IMR-90 (cell line): ENCODE measurements around the gene HYAL3.

ENCODE experiments used
- CEBPB ChIP-seq: IDR thresholded peaks from 2 replicates; pipeline ENCODE4 v1.6.1; 2012; ENCODE audit warnings: low read depth, low read length, improper control_type of control experiment
- ELK1 ChIP-seq: fragments of 150-350 bp; IDR thresholded peaks from 2 replicates; pipeline ENCODE4 v1.6.1; 2016; ENCODE audit warnings: low read depth, mild to moderate bottlenecking, low read length, moderate library complexity, borderline replicate concordance
- MAFK ChIP-seq: IDR thresholded peaks from 2 replicates; pipeline ENCODE4 v1.6.1; 2012; ENCODE audit warnings: low read depth, low read length, improper control_type of control experiment
- MXI1 ChIP-seq: IDR thresholded peaks from 2 replicates; pipeline ENCODE4 v1.6.1; 2012; ENCODE audit warnings: low read depth, mild to moderate bottlenecking, low read length, moderate library complexity, borderline replicate concordance
- POLR2A ChIP-seq: IDR thresholded peaks from 2 replicates; pipeline ENCODE4 v1.6.1; 2012; ENCODE audit warnings: mild to moderate bottlenecking, low read depth, low read length
- RCOR1 ChIP-seq: IDR thresholded peaks from 2 replicates; pipeline ENCODE4 v1.6.1; 2012; ENCODE audit warnings: mild to moderate bottlenecking, low read length, improper control_type of control experiment; ENCODE audit not compliant: insufficient replicate concordance
- SMC3 ChIP-seq: fragments of 150-350 bp; IDR thresholded peaks from 2 replicates; pipeline ENCODE4 v1.6.1; 2016; ENCODE audit warnings: low read depth, mild to moderate bottlenecking, antibody characterized with exemption, low read length, moderate library complexity
- USF2 ChIP-seq: fragments of 150-350 bp; IDR thresholded peaks from 2 replicates; pipeline ENCODE4 v1.6.1; 2017; ENCODE audit warnings: mild to moderate bottlenecking, antibody characterized with exemption, low read length, low read depth
- TF ChIP-seq, protein P1 (sequence below): conservative IDR thresholded peaks from 2 replicates; pipeline ENCODE4 v1.5.1; 2012; ENCODE audit warnings: mild to moderate bottlenecking, low read depth, low read length, improper control_type of control experiment

DNA sequence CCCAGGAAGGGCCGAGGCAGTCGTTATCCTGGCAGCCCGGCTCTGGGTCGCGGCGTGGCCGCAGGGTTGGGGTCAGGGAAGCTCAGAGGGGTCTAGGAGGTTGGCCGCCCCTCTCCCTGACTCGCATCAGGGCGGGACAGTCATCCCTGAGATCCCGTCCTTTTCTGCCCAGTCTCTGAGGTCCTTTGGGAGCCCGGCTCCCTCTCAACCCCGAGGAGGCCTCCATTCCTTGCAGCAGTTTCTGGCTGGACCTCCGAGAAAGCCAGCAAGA, 22.8 kb upstream of the HYAL3 start:
- no peak for TF ChIP-seq POLR2A
- TF ChIP-seq, protein P1, sequence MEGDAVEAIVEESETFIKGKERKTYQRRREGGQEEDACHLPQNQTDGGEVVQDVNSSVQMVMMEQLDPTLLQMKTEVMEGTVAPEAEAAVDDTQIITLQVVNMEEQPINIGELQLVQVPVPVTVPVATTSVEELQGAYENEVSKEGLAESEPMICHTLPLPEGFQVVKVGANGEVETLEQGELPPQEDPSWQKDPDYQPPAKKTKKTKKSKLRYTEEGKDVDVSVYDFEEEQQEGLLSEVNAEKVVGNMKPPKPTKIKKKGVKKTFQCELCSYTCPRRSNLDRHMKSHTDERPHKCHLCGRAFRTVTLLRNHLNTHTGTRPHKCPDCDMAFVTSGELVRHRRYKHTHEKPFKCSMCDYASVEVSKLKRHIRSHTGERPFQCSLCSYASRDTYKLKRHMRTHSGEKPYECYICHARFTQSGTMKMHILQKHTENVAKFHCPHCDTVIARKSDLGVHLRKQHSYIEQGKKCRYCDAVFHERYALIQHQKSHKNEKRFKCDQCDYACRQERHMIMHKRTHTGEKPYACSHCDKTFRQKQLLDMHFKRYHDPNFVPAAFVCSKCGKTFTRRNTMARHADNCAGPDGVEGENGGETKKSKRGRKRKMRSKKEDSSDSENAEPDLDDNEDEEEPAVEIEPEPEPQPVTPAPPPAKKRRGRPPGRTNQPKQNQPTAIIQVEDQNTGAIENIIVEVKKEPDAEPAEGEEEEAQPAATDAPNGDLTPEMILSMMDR: no peak
- no peak for TF ChIP-seq USF2
- TF ChIP-seq SMC3: no peak
- TF ChIP-seq MXI1: no peak
- no peak for TF ChIP-seq ELK1
- no peak for TF ChIP-seq MAFK
- TF ChIP-seq CEBPB: no peak
- no peak for TF ChIP-seq RCOR1
